Bronchial epithelial cell (primary cell): Measurements from ENCODE around the gene SETD3. TPM values are rescaled to one million over a fixed set of nuclear protein-coding genes. Genes with fewer than 3 reads are reported as not detected.
A peak's percentile ranks its signal among the peaks of the same experiment; 100 is the strongest.

Experiments
- DNase-seq: peaks from one replicate; pipeline ENCODE4 v3.0.0-alpha.2; 2010; ENCODE audit warnings: low read depth
- FAIRE-seq: peaks from 2 replicates; lab custom pipeline; 2011; peaks lifted over from hg19 to GRCh38; lab: Jason Lieb, UNC
- H3K27me3 ChIP-seq: 2 replicates; pipeline ENCODE4 v1.5.1; 2011; ENCODE audit warnings: low read length; ENCODE audit not compliant: control insufficient read depth, insufficient read depth
- H3K36me3 ChIP-seq: 2 replicates; pipeline ENCODE4 v1.5.1; 2011; ENCODE audit warnings: low read length; ENCODE audit not compliant: control insufficient read depth, insufficient read depth
- H3K4me3 ChIP-seq: 2 replicates; pipeline ENCODE4 v1.5.1; 2011; ENCODE audit warnings: mild to moderate bottlenecking, low read depth, low read length, control low read depth
- total RNA-seq: library from RNA; depleted of rRNA; stranded (reverse); fragments of >200 nt; gene quantifications from 2 replicates; pipeline ENCODE4 v1.2.1, GENCODE V29; 2014
- TF ChIP-seq, protein P1 (sequence below): IDR thresholded peaks from 2 replicates; pipeline ENCODE4 v1.5.1; 2011; ENCODE audit warnings: mild to moderate bottlenecking, moderate library complexity, low read length, control low read depth, inconsistent platforms; ENCODE audit not compliant: insufficient read depth, severe bottlenecking

SETD3 gene
- total RNA-seq, 1 donor from 2014 or later, result 66.6 TPM

DNA sequence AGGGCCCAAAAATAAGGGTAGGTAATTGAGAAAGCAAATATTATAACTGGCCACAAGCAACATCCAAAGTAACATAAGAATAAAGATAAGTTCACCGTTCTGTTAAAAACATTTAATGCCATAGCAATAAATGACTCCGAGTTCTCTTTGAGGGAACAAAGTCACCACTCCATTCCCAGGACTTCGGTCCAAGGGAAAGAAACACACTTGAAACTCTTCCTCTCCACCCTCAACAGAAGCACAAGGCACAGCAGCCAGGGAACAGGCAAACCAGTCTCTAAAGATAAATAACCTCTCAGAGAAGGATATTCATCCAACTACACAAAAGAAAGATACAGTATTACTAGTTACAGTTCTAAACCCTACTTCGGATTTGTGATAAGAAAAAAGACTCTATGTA lies 2.5 kb downstream of the SETD3 start:
- FAIRE-seq, result no peak
- Histone ChIP-seq H3K27me3 (no peaks in the 10 kb centered on the region), H3K36me3 (no peaks in the 10 kb centered on the region), H3K4me3 (no peak overlapping the region)
- no peak for DNase-seq
- TF ChIP-seq, protein P1, sequence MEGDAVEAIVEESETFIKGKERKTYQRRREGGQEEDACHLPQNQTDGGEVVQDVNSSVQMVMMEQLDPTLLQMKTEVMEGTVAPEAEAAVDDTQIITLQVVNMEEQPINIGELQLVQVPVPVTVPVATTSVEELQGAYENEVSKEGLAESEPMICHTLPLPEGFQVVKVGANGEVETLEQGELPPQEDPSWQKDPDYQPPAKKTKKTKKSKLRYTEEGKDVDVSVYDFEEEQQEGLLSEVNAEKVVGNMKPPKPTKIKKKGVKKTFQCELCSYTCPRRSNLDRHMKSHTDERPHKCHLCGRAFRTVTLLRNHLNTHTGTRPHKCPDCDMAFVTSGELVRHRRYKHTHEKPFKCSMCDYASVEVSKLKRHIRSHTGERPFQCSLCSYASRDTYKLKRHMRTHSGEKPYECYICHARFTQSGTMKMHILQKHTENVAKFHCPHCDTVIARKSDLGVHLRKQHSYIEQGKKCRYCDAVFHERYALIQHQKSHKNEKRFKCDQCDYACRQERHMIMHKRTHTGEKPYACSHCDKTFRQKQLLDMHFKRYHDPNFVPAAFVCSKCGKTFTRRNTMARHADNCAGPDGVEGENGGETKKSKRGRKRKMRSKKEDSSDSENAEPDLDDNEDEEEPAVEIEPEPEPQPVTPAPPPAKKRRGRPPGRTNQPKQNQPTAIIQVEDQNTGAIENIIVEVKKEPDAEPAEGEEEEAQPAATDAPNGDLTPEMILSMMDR, result no peak

DNA sequence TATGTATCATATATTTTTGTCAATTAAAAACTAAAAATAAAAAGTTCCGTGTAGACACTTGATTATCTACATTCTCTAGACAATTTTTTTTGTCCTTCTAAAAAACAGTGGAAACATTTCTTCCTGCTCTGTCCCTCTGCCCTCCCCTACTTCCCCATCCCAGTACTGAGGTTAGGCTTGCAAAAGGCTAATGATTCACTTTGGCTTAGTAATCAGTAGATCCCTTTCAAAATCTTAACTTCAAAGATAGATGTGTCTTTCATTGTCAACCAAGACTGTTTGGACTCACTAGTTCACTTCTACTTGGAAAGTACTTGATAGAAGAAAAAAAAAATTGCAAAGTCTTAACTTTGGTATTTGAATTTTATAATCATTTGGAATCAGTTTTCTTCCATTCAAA lies 3.8 kb downstream of the SETD3 start:
- no peaks in the 10 kb centered on the region for H3K36me3 ChIP-seq
- FAIRE-seq, result no peak

DNA sequence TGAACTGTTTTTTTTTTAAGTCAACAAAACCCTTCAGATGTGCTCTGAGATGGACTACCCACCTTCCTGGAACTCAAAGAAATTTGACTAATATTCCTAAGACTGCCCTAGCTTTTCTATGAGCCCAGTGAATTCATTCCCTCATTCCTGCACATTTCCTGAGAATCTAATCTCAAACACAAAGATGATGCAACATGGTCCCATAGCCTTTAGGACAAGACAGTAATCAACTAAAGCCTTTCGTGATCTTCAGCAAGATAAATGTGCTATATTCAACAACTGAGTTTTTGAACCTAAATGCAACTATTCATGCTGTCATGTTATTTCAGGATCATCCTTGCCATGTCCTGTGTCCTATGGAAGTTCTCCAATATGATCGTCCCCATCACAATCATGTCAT lies 5.0 kb downstream of the SETD3 start:
- FAIRE-seq, result no peak
- TF ChIP-seq, protein P1, result no peak
- DNase-seq, result no peak
- Histone ChIP-seq H3K4me3 (no peak overlapping the region), H3K27me3 (no peaks in the 10 kb centered on the region), H3K36me3 (no peaks in the 10 kb centered on the region)

More for the DNA sequence above, 3.8 kb downstream of the SETD3 start:
- Histone ChIP-seq H3K4me3 (no peak overlapping the region), H3K27me3 (no peaks in the 10 kb centered on the region)
- peak; percentile 68 for DNase-seq
- TF ChIP-seq, protein P1, result no peak

DNA sequence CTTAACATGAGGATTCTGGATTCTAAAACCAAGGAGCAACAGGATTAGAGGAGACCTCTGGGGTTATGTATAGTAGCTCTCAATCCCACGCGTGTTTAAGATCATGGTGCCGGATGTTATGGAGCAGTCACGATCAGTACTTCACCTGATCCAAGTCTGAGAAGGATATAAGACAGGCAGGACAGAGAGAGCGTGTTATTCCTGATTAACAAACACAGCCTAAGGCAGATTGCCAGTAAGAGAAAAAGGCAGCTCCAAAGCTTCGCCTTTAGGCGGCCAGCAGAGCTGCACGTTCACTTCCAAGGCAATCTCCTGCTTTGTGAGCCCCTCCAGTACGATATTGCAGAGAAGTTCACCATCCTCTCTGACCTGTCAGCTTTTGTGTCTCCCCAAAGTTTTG lies 5.5 kb downstream of the SETD3 start:
- Histone ChIP-seq H3K27me3 (no peaks in the 10 kb centered on the region), H3K36me3 (no peaks in the 10 kb centered on the region), H3K4me3 (no peak overlapping the region)
- FAIRE-seq (no peak), DNase-seq (peak; percentile 30)
- TF ChIP-seq, protein P1, result no peak

DNA sequence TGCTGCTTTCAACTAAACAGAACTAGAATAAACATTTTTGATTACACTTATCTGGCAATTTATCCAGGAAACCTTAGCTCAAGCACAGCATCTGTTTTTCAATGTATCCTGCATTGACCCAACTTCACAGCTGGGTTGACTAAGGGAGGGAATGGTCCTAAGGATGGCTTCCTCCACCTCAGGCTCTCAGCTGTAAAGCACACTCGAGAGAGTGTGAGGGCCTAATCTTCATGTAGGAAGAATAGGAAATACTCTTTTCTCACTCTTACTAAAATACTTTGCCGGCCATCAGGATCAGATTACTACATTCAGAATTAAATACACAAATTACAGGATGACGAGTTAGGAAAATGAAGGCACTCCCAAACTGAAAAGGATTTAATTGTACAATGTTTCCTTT lies 7.2 kb downstream of the SETD3 start:
- no peaks in the 10 kb centered on the region for H3K27me3 ChIP-seq
- no peak overlapping the region for H3K4me3 ChIP-seq
- no peaks in the 10 kb centered on the region for H3K36me3 ChIP-seq
- TF ChIP-seq, protein P1, result no peak
- no peak for DNase-seq
- FAIRE-seq, result no peak

DNA sequence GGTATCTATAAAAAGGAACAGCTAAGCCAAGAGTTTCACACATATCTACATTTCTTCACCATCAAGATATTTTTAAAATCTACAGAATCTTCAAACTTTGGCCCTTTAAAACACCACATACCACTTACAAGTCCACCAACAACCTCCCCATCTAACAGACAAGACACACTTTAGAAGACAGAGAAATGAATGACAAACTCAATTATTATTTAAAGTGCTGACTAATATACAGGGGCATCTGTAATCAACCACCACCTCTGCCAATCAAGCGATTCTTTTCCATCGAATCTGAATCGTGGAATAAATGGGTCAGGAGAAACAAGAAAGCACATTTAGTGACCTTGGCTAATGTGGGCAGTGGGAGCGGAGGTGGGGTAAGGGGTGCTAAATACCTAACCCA lies 7.7 kb downstream of the SETD3 start:
- Histone ChIP-seq H3K36me3 (no peaks in the 10 kb centered on the region), H3K4me3 (no peak overlapping the region), H3K27me3 (no peaks in the 10 kb centered on the region)
- DNase-seq, result no peak
- TF ChIP-seq, protein P1, result no peak
- FAIRE-seq, result no peak
